ENCODE measurements around the gene MAPK10.
"Not testable (repeated sequence)": the region's sequence is repeated elsewhere in the genome, so short reads cannot be mapped to it uniquely, and the experiment has no call there.

Gene MAPK10

DNA sequence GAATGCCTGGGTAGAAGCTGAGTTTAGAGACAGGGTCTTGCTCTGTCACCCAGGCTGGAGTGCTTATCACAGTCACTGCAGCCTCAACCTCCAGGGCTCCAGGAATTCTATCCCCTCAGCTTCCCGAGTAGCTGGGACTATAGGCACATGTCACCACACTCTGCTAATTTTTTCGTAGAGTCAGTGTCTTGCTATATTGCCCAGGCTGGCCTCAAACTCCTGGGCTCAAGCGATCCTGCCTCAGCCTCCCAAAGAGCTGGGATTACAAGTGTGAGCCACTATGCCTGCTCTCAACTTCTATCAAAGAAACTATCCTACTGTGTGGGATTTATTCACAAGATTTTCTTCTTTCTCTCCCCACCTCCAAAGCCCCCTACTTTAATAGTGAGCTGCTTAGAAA lies 15.7 kb downstream of the MAPK10 start:
- in situ Hi-C loops (cut with MboI; ENCODE audit: low sequenced_read_pairs) = no loop called here

GRCh38 chr4:86338989-86339388 lies 20.9 kb downstream of the MAPK10 start:
- in situ Hi-C loops (cut with MboI; ENCODE audit: low sequenced_read_pairs) = no loop called here

DNA sequence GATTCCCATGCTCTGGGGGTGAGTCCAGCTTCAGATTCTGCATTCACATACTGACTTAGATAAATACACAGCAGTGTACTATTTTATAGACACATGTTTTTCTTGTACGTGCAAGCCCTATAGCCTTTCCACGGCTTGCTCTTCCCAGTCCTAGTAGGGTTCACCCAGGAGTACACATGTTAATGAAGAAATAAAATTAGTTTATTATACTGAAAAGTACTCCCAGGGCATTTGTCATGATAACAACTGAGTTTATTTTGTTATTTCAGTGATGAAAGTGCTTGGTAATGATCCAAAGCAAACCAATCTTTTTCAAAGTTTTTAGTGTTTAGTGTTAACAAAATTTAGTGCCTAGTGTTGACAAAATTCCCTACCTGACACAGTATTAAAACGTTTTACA lies 21.3 kb downstream of the MAPK10 start:
- in situ Hi-C loops (cut with MboI; ENCODE audit: low sequenced_read_pairs) = no loop called here

DNA sequence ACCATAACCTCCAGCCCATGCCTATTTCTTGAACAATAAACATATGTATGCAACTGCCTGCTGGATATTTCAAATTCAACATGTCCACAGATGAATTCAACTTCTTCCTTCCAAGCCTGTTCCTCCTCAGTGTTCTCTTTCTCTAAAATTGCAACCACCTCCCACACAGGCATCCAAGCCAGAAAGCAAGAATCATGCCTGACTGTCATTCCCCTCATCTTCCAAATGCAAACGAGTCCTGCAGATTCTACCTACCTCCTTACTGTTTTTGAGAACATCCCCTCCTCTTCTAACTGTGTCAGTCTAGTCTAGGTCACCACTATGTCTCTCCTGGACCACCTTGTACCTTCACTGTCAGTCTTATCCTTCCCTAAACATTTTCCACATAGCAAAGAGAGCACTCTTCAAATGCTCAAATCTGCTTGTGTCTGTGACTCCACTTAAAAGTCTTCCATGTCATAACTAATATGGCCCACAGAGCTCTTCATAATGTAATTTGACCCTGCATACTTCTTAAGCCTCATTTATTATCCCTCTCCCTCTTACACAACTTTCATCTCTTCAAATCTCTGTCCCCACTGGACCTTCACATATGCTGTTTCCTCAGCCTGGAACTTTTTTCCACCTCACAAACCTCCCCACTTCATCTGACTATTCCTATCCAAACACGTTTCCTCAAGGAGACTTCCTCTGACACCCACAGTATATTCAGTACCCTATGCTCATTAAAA lies 25.7 kb downstream of the MAPK10 start:
- in situ Hi-C loops (cut with MboI; ENCODE audit: low sequenced_read_pairs) = no loop called here

DNA sequence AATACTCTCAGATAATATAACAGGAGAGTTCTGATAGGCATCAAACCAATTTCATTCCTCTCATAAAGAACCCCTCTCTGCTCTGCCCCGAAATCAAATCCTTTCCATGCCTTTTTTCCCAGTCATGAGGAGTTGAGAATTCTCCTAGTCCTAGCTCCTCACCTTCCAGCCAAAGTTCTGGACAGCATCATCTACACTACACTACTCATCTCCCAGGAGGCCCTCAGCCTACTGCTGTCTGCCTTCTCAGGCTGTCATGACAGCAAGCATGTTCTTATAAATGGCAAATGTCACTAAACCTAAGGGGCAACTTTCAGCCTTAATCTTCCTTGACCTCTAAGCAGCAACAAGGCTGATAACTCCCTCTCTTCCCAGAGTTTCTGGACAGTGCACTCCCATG lies 26.6 kb downstream of the MAPK10 start:
- in situ Hi-C loops (cut with MboI; ENCODE audit: low sequenced_read_pairs) = no loop called here

- in situ Hi-C loops (cut with MboI; ENCODE audit: low sequenced_read_pairs) = no loop called here
These were observed 28.7 kb downstream of the MAPK10 start for GRCh38 chr4:86330961-86331742.

DNA sequence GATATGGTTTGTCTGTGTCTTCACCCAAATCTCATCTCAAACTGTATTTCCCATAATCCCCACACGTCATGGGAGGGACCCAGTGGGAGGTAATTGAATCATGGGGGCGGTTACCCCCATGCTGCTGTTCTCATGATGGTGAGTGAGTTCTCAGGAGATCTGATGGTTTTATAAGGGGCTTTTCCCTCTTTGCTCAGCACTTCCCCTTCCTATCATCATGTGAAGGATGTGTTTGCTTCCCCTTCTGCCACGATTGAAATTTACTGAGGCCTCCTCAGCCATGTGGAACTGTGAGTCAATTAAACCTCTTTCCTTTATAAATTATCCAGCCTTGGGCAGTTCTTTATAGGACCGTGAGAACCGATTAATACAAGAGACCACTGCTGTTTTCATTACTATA lies 29.4 kb downstream of the MAPK10 start:
- in situ Hi-C loops (cut with MboI; ENCODE audit: low sequenced_read_pairs) = not testable (repeated sequence)

GRCh38 chr4:86329431-86329830 lies 30.4 kb downstream of the MAPK10 start:
- in situ Hi-C loops (cut with MboI; ENCODE audit: low sequenced_read_pairs) = no loop called here

GRCh38 chr4:86326400-86326799 lies 33.5 kb downstream of the MAPK10 start:
- in situ Hi-C loops (cut with MboI; ENCODE audit: low sequenced_read_pairs) = no loop called here

- in situ Hi-C loops (cut with MboI; ENCODE audit: low sequenced_read_pairs) = no loop called here
These were observed 40.5 kb downstream of the MAPK10 start for GRCh38 chr4:86319390-86319789.

GRCh38 chr4:86315579-86315978 lies 44.3 kb downstream of the MAPK10 start:
- in situ Hi-C loops (cut with MboI; ENCODE audit: low sequenced_read_pairs) = no loop called here

- in situ Hi-C loops (cut with MboI; ENCODE audit: low sequenced_read_pairs) = no loop called here
These were observed 46.2 kb downstream of the MAPK10 start for GRCh38 chr4:86313656-86314055.

GRCh38 chr4:86307432-86307831 lies 52.4 kb downstream of the MAPK10 start:
- in situ Hi-C loops (cut with MboI; ENCODE audit: low sequenced_read_pairs) = no loop called here

- in situ Hi-C loops (cut with MboI; ENCODE audit: low sequenced_read_pairs) = no loop called here
These were observed 53.0 kb downstream of the MAPK10 start for GRCh38 chr4:86306816-86307215.

DNA sequence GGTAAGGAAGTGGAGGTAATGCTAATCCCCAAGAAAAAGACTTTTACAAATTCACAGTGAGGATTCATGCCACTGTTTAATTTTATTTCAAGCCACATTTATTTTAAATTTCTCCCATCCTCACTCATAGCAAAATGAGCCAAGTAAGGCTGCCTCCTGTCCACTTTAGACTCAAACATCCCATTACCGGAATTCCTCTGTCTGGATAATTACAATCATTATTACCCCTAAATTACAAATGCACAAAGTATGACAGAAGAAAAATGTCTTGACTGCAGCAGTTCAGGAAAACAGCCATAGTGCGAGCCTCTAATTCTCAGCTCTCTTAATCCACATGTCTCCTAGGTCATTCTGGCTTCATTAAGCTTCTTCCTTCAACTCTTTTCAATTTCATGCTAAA lies 57.0 kb downstream of the MAPK10 start:
- in situ Hi-C loops (cut with MboI; ENCODE audit: low sequenced_read_pairs) = no loop called here

DNA sequence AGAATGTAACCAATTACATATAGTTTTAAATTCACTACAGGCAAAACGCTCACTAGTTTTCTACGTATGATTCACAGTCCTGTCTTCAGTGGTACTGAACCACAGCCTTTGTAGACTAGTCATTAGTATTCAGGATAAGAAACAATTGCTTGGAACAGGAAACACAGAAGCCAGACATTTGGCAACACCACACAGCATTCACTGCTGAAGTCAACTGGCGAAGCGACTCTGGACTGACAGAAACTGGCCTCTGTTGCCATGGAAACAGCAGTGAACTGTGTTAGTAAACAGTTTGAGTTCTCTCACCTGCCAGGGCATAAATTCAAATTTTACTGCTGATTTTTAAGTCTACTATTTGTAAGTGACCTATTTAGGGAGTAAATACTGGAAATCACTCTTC lies 57.6 kb downstream of the MAPK10 start:
- in situ Hi-C loops (cut with MboI; ENCODE audit: low sequenced_read_pairs) = no loop called here

- in situ Hi-C loops (cut with MboI; ENCODE audit: low sequenced_read_pairs) = no loop called here
These were observed 59.3 kb downstream of the MAPK10 start for GRCh38 chr4:86300516-86300915.

GRCh38 chr4:86296865-86297264 lies 63.0 kb downstream of the MAPK10 start:
- in situ Hi-C loops (cut with MboI; ENCODE audit: low sequenced_read_pairs) = no loop called here

- in situ Hi-C loops (cut with MboI; ENCODE audit: low sequenced_read_pairs) = no loop called here
These were observed 65.0 kb downstream of the MAPK10 start for GRCh38 chr4:86294883-86295282.

DNA sequence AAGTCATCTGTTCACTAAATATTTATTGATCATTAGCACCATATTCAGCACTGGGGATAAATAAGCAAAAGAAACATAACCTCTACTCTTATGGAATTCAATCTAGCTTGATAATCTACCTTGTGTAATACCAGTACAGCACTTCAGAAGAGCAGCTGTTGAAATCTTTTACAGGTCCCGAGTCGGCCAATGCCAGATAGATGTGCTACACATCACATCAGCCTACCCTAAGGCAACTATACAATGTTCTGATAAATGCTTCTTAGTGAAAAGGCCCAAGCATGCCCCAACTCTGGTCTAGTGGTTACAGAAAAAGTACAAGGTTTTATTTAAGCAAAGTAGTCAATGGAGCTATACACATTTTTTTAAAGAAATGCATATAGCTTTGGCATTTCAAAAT lies 68.7 kb downstream of the MAPK10 start:
- in situ Hi-C loops (cut with MboI; ENCODE audit: low sequenced_read_pairs) = no loop called here

DNA sequence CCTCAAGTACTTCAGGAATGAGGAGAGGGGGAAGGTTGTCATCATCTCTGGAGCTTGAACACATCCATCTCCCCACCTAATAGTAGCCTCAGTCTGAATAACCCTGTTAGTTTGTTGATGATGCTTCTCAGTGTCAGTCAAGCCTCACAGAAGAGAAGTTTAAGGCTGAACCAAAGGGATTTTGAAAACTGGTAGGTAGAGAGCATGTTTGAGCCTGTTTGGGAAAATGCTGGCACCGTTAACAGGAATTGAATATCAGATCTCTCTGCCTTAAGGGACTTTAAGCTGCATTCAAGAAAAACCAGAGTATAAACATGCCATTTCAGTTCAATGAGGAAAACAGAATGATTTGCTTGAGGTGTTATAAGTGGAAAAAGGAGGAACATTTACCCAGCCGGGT lies 73.1 kb downstream of the MAPK10 start:
- in situ Hi-C loops (cut with MboI; ENCODE audit: low sequenced_read_pairs) = no loop called here

- in situ Hi-C loops (cut with MboI; ENCODE audit: low sequenced_read_pairs) = no loop called here
These were observed 76.5 kb downstream of the MAPK10 start for GRCh38 chr4:86283371-86283770.
